Renal cortex interstitium (tissue), 11 donors: ENCODE data around the gene IL10. TPM values are rescaled to one million over a fixed set of nuclear protein-coding genes. Genes with fewer than 3 reads are reported as not detected.

Experiments
- DNase-seq, 11 donors: peaks; one replicate each; pipeline ENCODE4 v3.0.0-alpha.2; 2013; ENCODE audit warnings: low read depth in 9 of 11, low spot score in 4 of 11; ENCODE audit errors: extremely low read depth in 1 of 11
- polyA plus RNA-seq, 3 donors: library from polyadenylated mRNA; unstranded; fragments of 120-200 nt; gene quantifications; one replicate each; pipeline ENCODE4 v1.2.1, GENCODE V29; 2013; ENCODE audit not compliant: insufficient read length in 3 of 3

Gene IL10
- polyA plus RNA-seq, 3 donors = 0.39 to 0.65 (median 0.40) TPM

DNA sequence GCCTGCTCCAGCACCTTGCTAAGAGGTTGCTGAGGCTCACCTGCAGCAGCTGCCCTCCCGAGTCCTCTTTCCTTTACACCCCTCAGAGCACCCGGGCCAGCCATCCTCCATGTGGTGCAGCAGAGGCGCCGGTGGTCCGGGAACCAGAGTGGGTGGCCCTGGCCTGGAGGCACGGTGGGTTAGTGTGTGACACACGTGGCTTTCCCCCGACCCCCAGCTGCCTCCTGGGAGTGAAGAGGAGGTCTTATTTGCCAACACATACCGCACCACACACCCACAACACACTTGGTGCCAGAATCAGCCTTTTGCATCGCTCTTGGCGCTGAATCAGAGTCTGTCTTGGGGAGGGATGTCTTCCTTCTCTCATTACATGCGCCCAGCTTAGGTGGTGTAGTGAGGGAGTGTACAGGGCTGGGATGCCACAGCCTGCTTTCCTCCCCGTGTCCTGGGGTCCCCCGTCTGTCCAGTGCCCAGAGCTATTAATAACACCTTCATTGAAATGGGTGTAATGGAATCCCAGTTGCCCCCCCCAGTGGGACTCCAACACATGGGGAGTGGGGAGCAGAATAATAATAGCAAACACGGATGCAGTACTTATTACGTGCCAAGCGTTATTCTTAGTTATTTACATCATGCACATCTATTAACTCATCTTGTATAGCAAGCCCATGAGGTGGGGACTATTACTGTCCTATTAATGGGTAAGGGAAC is 49.4 kb downstream of the IL10 start:
- no peak for DNase-seq

- DNase-seq = no peak
These were observed 50.8 kb downstream of the IL10 start for GRCh38 chr1:206721454-206721853.

GRCh38 chr1:206719169-206719839 is 53.0 kb downstream of the IL10 start:
- DNase-seq = no peak

DNA sequence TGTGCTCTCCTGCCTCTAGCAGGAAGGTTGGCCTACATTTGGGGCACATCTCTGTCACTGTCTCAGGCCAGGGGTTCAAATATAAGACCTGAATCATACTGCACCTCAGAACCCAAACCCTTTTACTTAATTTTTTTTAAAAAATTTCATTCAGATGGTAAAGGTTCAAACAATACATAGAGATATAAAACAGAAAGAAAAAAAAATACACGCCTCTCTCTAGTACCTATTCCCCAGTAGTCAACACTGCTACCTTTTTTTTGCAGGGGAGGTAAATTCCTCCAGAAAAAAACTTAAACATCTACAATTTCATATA is 54.7 kb downstream of the IL10 start:
- no peak for DNase-seq

Other genes with a start within 250 kb of the IL10 start
- gene EIF2D, start 160.0 kb downstream of the IL10 start, polyA plus RNA-seq = 10 to 100 TPM; 77.8 to 93.1 (median 86.7) TPM
- gene DYRK3, start 137.0 kb downstream of the IL10 start, polyA plus RNA-seq = 1 to 10 TPM; 8.5 to 8.8 (median 8.6) TPM
- gene MAPKAPK2, start 87.6 kb downstream of the IL10 start, polyA plus RNA-seq = 10 to 100 TPM; 73.7 to 86.1 (median 78.5) TPM
- gene IL19, start 1.7 kb downstream of the IL10 start, polyA plus RNA-seq = 1 to 10 TPM in 1 of 3 donors, under 1 TPM in 2; 0.65 to 1.5 (median 0.68) TPM
- gene IL20, start 93.1 kb upstream of the IL10 start, polyA plus RNA-seq = not detected
- under 1 TPM; 0.23 to 0.33 (median 0.23) TPM for gene IL24, start 124.9 kb upstream of the IL10 start, polyA plus RNA-seq
- 1 to 10 TPM; 1.6 to 1.8 (median 1.7) TPM for gene FCMR, start 149.4 kb upstream of the IL10 start, polyA plus RNA-seq
- 1 to 10 TPM in 2 of 3 donors, under 1 TPM in 1; 0.85 to 1.9 (median 1.6) TPM for gene PIGR, start 174.0 kb upstream of the IL10 start, polyA plus RNA-seq
- 10 to 100 TPM in 1 of 3 donors, 1 to 10 TPM in 2; 8.1 to 10.5 (median 9.6) TPM for gene FCAMR, start 198.0 kb upstream of the IL10 start, polyA plus RNA-seq